Bronchial epithelial cell (primary cell): ENCODE results near the gene CNIH2. TPM values are rescaled to one million over a fixed set of nuclear protein-coding genes. Genes with fewer than 3 reads are reported as not detected.

ENCODE experiments used
- DNase-seq: peaks from one replicate; pipeline ENCODE4 v3.0.0-alpha.2; 2010; ENCODE audit warnings: low read depth
- FAIRE-seq: peaks from 2 replicates; lab custom pipeline; 2011; peaks lifted over from hg19 to GRCh38; lab: Jason Lieb, UNC
- H3K27me3 ChIP-seq: 2 replicates; pipeline ENCODE4 v1.5.1; 2011; ENCODE audit warnings: low read length; ENCODE audit not compliant: control insufficient read depth, insufficient read depth
- H3K36me3 ChIP-seq: 2 replicates; pipeline ENCODE4 v1.5.1; 2011; ENCODE audit warnings: low read length; ENCODE audit not compliant: control insufficient read depth, insufficient read depth
- H3K4me3 ChIP-seq: 2 replicates; pipeline ENCODE4 v1.5.1; 2011; ENCODE audit warnings: mild to moderate bottlenecking, low read depth, low read length, control low read depth
- total RNA-seq: library from RNA; depleted of rRNA; stranded (reverse); fragments of >200 nt; gene quantifications from 2 replicates; pipeline ENCODE4 v1.2.1, GENCODE V29; 2014
- TF ChIP-seq, protein P1 (sequence below): IDR thresholded peaks from 2 replicates; pipeline ENCODE4 v1.5.1; 2011; ENCODE audit warnings: mild to moderate bottlenecking, moderate library complexity, low read length, control low read depth, inconsistent platforms; ENCODE audit not compliant: insufficient read depth, severe bottlenecking

Gene CNIH2
- total RNA-seq, 1 donor from 2014 or later = not detected

DNA sequence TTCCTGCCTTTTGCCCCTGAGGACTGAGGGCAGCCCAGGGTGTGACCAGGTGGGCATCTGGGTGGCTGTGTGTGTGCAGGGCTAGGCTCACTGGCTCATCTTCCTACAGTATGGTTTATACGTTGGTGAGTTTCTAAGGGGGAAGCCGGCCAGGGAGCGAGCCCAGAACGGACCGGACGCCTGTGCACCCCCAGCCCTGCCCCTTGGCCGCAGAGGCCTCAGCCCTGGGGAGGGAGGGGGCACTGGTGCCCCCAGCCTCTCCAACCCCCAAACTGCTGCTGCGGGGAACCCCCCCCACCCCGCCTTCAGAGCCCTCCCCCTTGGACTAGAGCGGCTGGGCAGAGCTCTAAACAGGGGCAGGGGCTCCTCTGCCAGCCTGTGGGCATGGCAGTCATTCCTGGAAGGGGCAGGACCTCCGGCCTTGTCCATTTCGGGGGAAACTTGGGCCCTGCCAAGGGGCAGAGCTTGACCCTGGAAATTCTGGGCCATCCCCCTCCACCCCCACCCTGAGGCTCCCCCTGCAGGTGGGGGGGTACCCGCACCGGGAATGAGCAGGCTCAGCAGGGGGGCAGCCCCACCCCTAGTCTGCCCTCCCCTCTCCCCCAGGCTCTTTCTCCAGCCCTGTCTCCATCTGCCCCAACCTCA lies 5.6 kb downstream of the CNIH2 start:
- TF ChIP-seq, protein P1, sequence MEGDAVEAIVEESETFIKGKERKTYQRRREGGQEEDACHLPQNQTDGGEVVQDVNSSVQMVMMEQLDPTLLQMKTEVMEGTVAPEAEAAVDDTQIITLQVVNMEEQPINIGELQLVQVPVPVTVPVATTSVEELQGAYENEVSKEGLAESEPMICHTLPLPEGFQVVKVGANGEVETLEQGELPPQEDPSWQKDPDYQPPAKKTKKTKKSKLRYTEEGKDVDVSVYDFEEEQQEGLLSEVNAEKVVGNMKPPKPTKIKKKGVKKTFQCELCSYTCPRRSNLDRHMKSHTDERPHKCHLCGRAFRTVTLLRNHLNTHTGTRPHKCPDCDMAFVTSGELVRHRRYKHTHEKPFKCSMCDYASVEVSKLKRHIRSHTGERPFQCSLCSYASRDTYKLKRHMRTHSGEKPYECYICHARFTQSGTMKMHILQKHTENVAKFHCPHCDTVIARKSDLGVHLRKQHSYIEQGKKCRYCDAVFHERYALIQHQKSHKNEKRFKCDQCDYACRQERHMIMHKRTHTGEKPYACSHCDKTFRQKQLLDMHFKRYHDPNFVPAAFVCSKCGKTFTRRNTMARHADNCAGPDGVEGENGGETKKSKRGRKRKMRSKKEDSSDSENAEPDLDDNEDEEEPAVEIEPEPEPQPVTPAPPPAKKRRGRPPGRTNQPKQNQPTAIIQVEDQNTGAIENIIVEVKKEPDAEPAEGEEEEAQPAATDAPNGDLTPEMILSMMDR = no peak
- DNase-seq (no peak), FAIRE-seq (no peak)
- Histone ChIP-seq H3K4me3 (no peak overlapping the region), H3K36me3 (peaks cover 16% of the 10 kb centered on the region), H3K27me3 (no peaks in the 10 kb centered on the region)

GRCh38 chr11:66284526-66285078 lies 6.6 kb downstream of the CNIH2 start:
- Histone ChIP-seq H3K4me3 (no peak overlapping the region), H3K36me3 (peaks cover 16% of the 10 kb centered on the region), H3K27me3 (no peaks in the 10 kb centered on the region)
- TF ChIP-seq, protein P1 = no peak
- no peak for FAIRE-seq
- no peak for DNase-seq

GRCh38 chr11:66285250-66285947 lies 7.4 kb downstream of the CNIH2 start:
- Histone ChIP-seq H3K36me3 (peaks cover 16% of the 10 kb centered on the region), H3K4me3 (no peak overlapping the region), H3K27me3 (no peaks in the 10 kb centered on the region)
- no peak for FAIRE-seq
- DNase-seq = no peak
- TF ChIP-seq, protein P1 = no peak

GRCh38 chr11:66286699-66287098 lies 8.7 kb downstream of the CNIH2 start:
- H3K4me3 ChIP-seq = no peak overlapping the region
- FAIRE-seq (no peak), DNase-seq (no peak)
- TF ChIP-seq, protein P1 = no peak
- H3K27me3 ChIP-seq = peaks cover 3% of the 10 kb centered on the region
- H3K36me3 ChIP-seq = peaks cover 16% of the 10 kb centered on the region

GRCh38 chr11:66287211-66287888 lies 9.4 kb downstream of the CNIH2 start:
- TF ChIP-seq, protein P1 = no peak
- DNase-seq = no peak
- FAIRE-seq = no peak
- H3K36me3 ChIP-seq = peaks cover 16% of the 10 kb centered on the region
- no peak overlapping the region for H3K4me3 ChIP-seq
- peaks cover 3% of the 10 kb centered on the region for H3K27me3 ChIP-seq
